GM18868 (cell line): ENCODE data around the gene ANHX.

Experiments used
- ATAC-seq: cut with Tn5 transposase; IDR thresholded peaks from one replicate; pipeline ENCODE4 v1.9.1; 2021; ENCODE audit warnings: mild to moderate bottlenecking, moderate library complexity; ENCODE audit not compliant: unreplicated experiment

Gene ANHX

DNA sequence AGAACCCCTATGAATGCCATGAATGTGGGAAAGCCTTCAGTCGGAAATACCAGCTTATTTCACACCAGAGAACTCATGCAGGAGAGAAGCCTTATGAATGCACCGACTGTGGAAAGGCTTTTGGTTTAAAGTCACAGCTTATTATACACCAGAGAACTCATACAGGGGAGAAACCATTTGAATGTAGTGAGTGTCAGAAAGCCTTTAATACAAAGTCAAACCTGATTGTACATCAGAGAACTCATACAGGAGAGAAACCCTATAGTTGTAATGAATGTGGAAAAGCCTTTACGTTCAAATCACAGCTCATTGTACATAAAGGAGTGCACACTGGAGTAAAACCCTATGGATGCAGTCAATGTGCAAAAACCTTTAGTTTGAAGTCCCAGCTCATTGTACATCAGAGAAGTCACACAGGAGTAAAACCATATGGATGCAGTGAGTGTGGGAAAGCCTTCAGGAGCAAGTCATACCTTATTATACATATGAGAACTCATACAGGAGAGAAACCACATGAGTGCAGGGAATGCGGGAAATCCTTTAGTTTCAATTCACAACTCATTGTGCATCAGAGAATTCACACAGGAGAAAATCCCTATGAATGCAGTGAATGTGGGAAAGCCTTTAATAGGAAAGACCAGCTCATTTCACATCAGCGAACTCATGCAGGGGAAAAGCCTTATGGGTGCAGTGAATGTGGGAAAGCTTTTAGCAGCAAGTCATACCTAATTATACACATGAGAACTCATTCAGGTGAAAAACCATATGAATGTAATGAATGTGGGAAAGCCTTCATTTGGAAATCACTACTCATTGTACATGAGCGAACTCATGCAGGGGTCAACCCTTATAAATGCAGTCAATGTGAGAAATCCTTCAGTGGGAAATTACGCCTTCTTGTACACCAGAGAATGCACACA, 32.1 kb downstream of the ANHX start:
- ATAC-seq: no peak

GRCh38 chr12:133202493-133203343, 33.0 kb downstream of the ANHX start:
- ATAC-seq: no peak

- ATAC-seq: no peak
These were observed 33.8 kb downstream of the ANHX start for GRCh38 chr12:133201888-133202287.

DNA sequence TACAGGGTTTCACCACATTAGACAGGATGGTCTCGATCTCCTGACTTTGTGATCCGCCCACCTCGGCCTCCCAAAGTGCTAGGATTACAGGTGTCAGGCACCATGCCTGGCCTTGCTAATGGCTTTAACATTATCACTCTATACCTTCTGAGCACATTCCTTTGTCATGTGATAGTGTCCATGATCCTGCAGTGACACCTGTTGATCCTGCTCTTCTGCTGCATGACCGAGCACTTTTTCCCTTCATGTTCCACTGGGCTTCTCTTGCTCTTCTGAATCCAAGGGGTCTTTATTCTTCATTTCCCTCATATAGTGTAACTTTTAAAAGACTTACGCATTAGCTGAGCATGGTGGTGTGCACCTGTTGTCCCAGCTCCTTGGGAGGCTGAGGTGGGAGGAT, 42.8 kb downstream of the ANHX start:
- no peak for ATAC-seq

DNA sequence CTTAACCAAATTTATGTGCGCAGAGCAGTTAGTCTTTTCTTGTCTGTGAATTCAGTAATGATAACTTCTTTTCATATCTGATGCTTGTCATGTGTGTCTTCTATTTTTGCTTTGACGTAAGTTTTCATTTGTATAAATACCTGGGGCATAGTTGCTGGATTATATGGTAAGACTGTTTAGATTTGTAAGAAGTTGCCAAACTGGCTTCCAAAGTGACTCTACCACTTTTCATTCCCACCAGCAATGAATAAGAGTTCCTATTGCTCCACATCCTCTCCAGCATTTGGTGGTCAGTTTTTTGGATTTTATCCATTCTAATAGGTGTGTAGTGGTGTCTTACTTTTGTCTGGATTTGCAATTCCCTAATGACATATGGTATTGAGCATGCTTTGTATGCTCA, 45.5 kb downstream of the ANHX start:
- ATAC-seq: no peak

DNA sequence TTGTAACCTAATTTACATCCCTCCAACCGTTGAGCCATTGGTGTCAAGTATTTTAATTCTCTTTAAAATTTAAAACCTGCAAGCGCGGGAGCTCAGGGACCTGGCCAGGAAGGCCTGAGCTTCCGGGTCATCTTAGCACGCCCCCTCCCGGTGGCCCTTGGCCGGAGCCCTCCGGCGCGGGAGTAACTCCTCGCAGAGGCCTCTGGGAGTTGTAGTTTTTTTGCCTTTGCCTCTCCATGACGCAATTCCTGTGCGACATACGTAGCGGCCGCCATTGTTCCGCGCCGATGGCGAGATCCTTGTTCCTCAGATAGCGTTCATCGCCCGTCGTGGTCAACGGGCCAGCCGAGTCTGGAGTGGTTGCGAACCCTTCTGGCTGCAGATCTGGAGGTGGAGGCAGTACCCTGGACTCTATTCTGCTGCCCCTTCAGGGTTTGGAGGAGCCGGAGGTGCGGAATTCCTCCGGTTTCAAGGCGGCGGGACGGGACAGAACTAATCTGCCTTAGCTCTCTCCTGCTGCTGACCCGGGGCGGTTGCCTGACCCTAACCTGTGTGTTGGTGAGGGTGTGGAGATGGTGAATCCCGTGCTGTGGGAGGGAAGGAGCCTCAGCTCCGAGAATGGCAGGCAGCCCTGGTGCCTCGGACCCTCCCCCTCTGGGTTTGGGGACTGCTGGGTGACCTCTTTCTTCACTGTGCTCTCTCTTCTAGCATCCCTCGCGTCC, 54.3 kb downstream of the ANHX start, which contains the start of gene ZNF268:
ZNF268 (plus strand) TSS at position 258 of the 722 bp plus-strand sequence. CDS start 503 bp downstream, outside the sequence.
- peak; percentile 94 for ATAC-seq

DNA sequence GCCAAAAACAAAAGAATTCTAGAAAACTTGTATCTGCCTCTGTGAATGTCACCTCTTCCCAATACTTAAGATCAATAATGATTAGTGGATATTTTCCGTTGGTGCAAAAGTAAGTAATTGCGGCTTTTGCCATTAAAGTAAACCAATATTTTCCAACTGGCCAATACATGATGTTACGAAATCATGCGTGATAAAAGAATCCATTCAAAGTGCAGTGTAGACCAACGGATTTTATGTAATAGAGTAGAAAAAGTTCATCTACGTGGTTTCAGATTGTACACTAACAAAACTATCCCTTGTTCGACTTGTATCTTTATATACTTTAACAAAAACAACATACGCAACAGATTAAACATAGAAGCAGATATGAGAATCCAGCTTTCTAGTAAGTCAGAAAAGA, 55.0 kb downstream of the ANHX start:
- ATAC-seq: no peak

GRCh38 chr12:133174901-133175300, 60.8 kb downstream of the ANHX start:
- no peak for ATAC-seq

DNA sequence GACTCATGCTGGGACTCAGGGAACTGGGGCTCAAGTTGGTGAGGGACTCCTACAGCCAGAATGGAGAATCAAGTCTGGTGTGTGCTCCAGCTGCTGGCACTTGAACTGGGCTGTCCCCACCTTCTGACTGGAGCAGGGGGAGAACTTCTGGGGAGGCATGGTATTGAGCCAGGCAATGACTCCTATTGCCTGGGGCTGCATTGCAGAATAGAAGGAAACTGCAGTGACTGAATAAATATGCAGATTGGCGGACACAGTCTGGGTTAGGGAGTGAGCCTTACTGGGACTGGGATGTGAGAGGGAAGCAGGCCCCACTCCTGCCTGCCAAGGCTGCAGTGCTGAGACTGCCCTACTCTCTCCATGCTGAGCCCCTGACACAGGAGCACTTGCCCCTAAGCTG, 63.2 kb downstream of the ANHX start:
- no peak for ATAC-seq
